ENCODE results near the gene SURF6.

The SURF6 gene

GRCh38 chr9:133357656-133358055 is 21.7 kb upstream of the SURF6 start:
- Histone ChIP-seq H3K9ac (ENCODE audit: low read depth, low read length, poor library complexity) (peak overlapping the region; percentile 9), H3K4ac (ENCODE audit: low read length) (no peak overlapping the region), H3K36me3 (replicated peaks in 1 of 2; ENCODE audit: control insufficient read depth in 2 of 2, insufficient read depth in 2 of 2, low read length in 2 of 2) (peaks cover 28 to 71% of the 10 kb centered on the region in 2 donors), H3K27ac (replicated peaks; ENCODE audit: low read length) (no peak overlapping the region), H2BK12ac (ENCODE audit: low read length) (no peak overlapping the region), H4K8ac (ENCODE audit: low read depth, low read length) (no peak overlapping the region), H3K79me1 (ENCODE audit: low read depth, low read length) (peaks cover 16% of the 10 kb centered on the region), H2BK5ac (ENCODE audit: low read length) (no peak overlapping the region), H3K4me1 (ENCODE audit: control insufficient read depth in 2 of 2, insufficient read depth in 1 of 2, low read depth in 1 of 2, low read length in 2 of 2) (peaks cover 4 to 10% of the 10 kb centered on the region in 2 donors), H2AFZ (ENCODE audit: low read length) (no peak overlapping the region), H3K14ac (ENCODE audit: low read length) (no peak overlapping the region), H4K91ac (ENCODE audit: low read depth, low read length, poor library complexity) (no peak overlapping the region), H2BK120ac (ENCODE audit: low read depth, low read length) (no peak overlapping the region), H3K4me3 (ENCODE audit: low read length in 2 of 2) (peak overlapping the region; percentile 12 to 88), H3K4me2 (ENCODE audit: insufficient read depth, low read length, poor library complexity, severe bottlenecking) (no peak overlapping the region), H2BK15ac (ENCODE audit: low read length) (no peak overlapping the region), H2AK5ac (ENCODE audit: low read depth, low read length) (no peak overlapping the region), H3K18ac (ENCODE audit: low read length) (no peak overlapping the region), H3K9me3 (replicated peaks in 1 of 2; ENCODE audit: control insufficient read depth in 2 of 2, insufficient read depth in 1 of 2, low read depth in 1 of 2, low read length in 2 of 2) (no peaks in the 10 kb centered on the region), H3K23ac (ENCODE audit: low read depth, low read length, poor library complexity) (no peak overlapping the region), H3K27me3 (ENCODE audit: control insufficient read depth in 3 of 3, insufficient read depth in 3 of 3, low read depth in 1 of 3, low read length in 3 of 3) (no peaks in the 10 kb centered on the region)
- no CpG with 5 or more reads among the region's 14 CpGs for WGBS, 2 donors (ENCODE audit: extremely low coverage in 2 of 2, insufficient read length in 2 of 2, insufficient replicate concordance in 1 of 2)
- DNase-seq (ENCODE audit: low spot score) = no peak

GRCh38 chr9:133356391-133357091 is 20.6 kb upstream of the SURF6 start, which contains the start of the genes SURF1 and SURF2:
SURF1 (minus strand) TSS chr9:133356487; CDS start chr9:133356453, 34 bp downstream.
SURF2 (plus strand) TSS chr9:133356550; CDS start chr9:133356593, 43 bp downstream.
- peak within 1 kb of the TSS; percentile 84 for H2AK5ac ChIP-seq (ENCODE audit: low read depth, low read length)

GRCh38 chr9:133355881-133356357 is 19.9 kb upstream of the SURF6 start:
- Histone ChIP-seq H3K4me3 (ENCODE audit: low read length in 2 of 2) (peak overlapping the region; percentile 88 to 90), H3K9me3 (replicated peaks in 1 of 2; ENCODE audit: control insufficient read depth in 2 of 2, insufficient read depth in 1 of 2, low read depth in 1 of 2, low read length in 2 of 2) (peaks cover 0 to 5% of the 10 kb centered on the region in 2 donors), H2BK12ac (ENCODE audit: low read length) (no peak overlapping the region), H3K9ac (ENCODE audit: low read depth, low read length, poor library complexity) (peak overlapping the region; percentile 78), H3K4me1 (ENCODE audit: control insufficient read depth in 2 of 2, insufficient read depth in 1 of 2, low read depth in 1 of 2, low read length in 2 of 2) (peaks cover 4 to 10% of the 10 kb centered on the region in 2 donors), H4K8ac (ENCODE audit: low read depth, low read length) (peak overlapping the region; percentile 70), H3K4me2 (ENCODE audit: insufficient read depth, low read length, poor library complexity, severe bottlenecking) (peak overlapping the region; percentile 95), H2BK15ac (ENCODE audit: low read length) (no peak overlapping the region), H2AK5ac (ENCODE audit: low read depth, low read length) (peak overlapping the region; percentile 73), H2BK120ac (ENCODE audit: low read depth, low read length) (no peak overlapping the region), H3K79me1 (ENCODE audit: low read depth, low read length) (peaks cover 16% of the 10 kb centered on the region), H3K27me3 (ENCODE audit: control insufficient read depth in 3 of 3, insufficient read depth in 3 of 3, low read depth in 1 of 3, low read length in 3 of 3) (no peaks in the 10 kb centered on the region), H3K18ac (ENCODE audit: low read length) (peak overlapping the region; percentile 67), H4K91ac (ENCODE audit: low read depth, low read length, poor library complexity) (no peak overlapping the region), H2AFZ (ENCODE audit: low read length) (peak overlapping the region; percentile 97), H3K36me3 (replicated peaks in 1 of 2; ENCODE audit: control insufficient read depth in 2 of 2, insufficient read depth in 2 of 2, low read length in 2 of 2) (peaks cover 36 to 71% of the 10 kb centered on the region in 2 donors), H2BK5ac (ENCODE audit: low read length) (no peak overlapping the region), H3K4ac (ENCODE audit: low read length) (no peak overlapping the region), H3K23ac (ENCODE audit: low read depth, low read length, poor library complexity) (no peak overlapping the region), H3K27ac (replicated peaks; ENCODE audit: low read length) (no peak overlapping the region), H3K14ac (ENCODE audit: low read length) (no peak overlapping the region)
- WGBS, 2 donors (ENCODE audit: extremely low coverage in 2 of 2, insufficient read length in 2 of 2, insufficient replicate concordance in 1 of 2) = no CpG with 5 or more reads among the region's 31 CpGs
- DNase-seq (ENCODE audit: low spot score) = no peak

More at GRCh38 chr9:133356391-133357091, 20.6 kb upstream of the SURF6 start, which contains the start of the genes SURF1 and SURF2:
- H3K9ac ChIP-seq (ENCODE audit: low read depth, low read length, poor library complexity) = peak within 1 kb of the TSS; percentile 98
- no peak within 1 kb of the TSS for H3K27ac ChIP-seq (replicated peaks; ENCODE audit: low read length)
- peaks cover 16% of the 10 kb centered on the region for H3K79me1 ChIP-seq (ENCODE audit: low read depth, low read length)
- peaks cover 4 to 10% of the 10 kb centered on the region in 2 donors for H3K4me1 ChIP-seq (ENCODE audit: control insufficient read depth in 2 of 2, insufficient read depth in 1 of 2, low read depth in 1 of 2, low read length in 2 of 2)
- no peak within 1 kb of the TSS for H2BK12ac ChIP-seq (ENCODE audit: low read length)
- no CpG with 5 or more reads among the region's 78 CpGs for WGBS, 2 donors (ENCODE audit: extremely low coverage in 2 of 2, insufficient read length in 2 of 2, insufficient replicate concordance in 1 of 2)
- DNase-seq (ENCODE audit: low spot score) = peak; percentile 80
- peak within 1 kb of the TSS; percentile 70 for H4K8ac ChIP-seq (ENCODE audit: low read depth, low read length)
- peak within 1 kb of the TSS; percentile 95 for H3K4me2 ChIP-seq (ENCODE audit: insufficient read depth, low read length, poor library complexity, severe bottlenecking)
- H3K14ac ChIP-seq (ENCODE audit: low read length) = no peak within 1 kb of the TSS
- H3K18ac ChIP-seq (ENCODE audit: low read length) = peak within 1 kb of the TSS; percentile 98
- no peak within 1 kb of the TSS for H4K91ac ChIP-seq (ENCODE audit: low read depth, low read length, poor library complexity)
- peak within 1 kb of the TSS; percentile 97 for H2AFZ ChIP-seq (ENCODE audit: low read length)
- peaks cover 33 to 71% of the 10 kb centered on the region in 2 donors for H3K36me3 ChIP-seq (replicated peaks in 1 of 2; ENCODE audit: control insufficient read depth in 2 of 2, insufficient read depth in 2 of 2, low read length in 2 of 2)
- H3K23ac ChIP-seq (ENCODE audit: low read depth, low read length, poor library complexity) = peak within 1 kb of the TSS; percentile 90
- peak within 1 kb of the TSS; percentile 88 to 90 for H3K4me3 ChIP-seq (ENCODE audit: low read length in 2 of 2)
- peak within 1 kb of the TSS; percentile 45 for H2BK5ac ChIP-seq (ENCODE audit: low read length)
- no peak within 1 kb of the TSS for H2BK120ac ChIP-seq (ENCODE audit: low read depth, low read length)
- peaks cover 0 to 5% of the 10 kb centered on the region in 2 donors for H3K9me3 ChIP-seq (replicated peaks in 1 of 2; ENCODE audit: control insufficient read depth in 2 of 2, insufficient read depth in 1 of 2, low read depth in 1 of 2, low read length in 2 of 2)
- H3K27me3 ChIP-seq (ENCODE audit: control insufficient read depth in 3 of 3, insufficient read depth in 3 of 3, low read depth in 1 of 3, low read length in 3 of 3) = no peaks in the 10 kb centered on the region
- H2BK15ac ChIP-seq (ENCODE audit: low read length) = no peak within 1 kb of the TSS
- no peak within 1 kb of the TSS for H3K4ac ChIP-seq (ENCODE audit: low read length)

GRCh38 chr9:133354766-133355165 is 18.8 kb upstream of the SURF6 start:
- WGBS, 2 donors (ENCODE audit: extremely low coverage in 2 of 2, insufficient read length in 2 of 2, insufficient replicate concordance in 1 of 2) = no CpG with 5 or more reads among the region's 7 CpGs

More at GRCh38 chr9:133354766-133355165, 18.8 kb upstream of the SURF6 start:
- H2BK120ac ChIP-seq (ENCODE audit: low read depth, low read length) = no peak overlapping the region
- no peak overlapping the region for H3K18ac ChIP-seq (ENCODE audit: low read length)
- H3K4me3 ChIP-seq (ENCODE audit: low read length in 2 of 2) = peak overlapping the region; percentile 7 to 88
- H2AFZ ChIP-seq (ENCODE audit: low read length) = no peak overlapping the region
- no peak overlapping the region for H4K91ac ChIP-seq (ENCODE audit: low read depth, low read length, poor library complexity)
- H3K23ac ChIP-seq (ENCODE audit: low read depth, low read length, poor library complexity) = peak overlapping the region; percentile 65
- no peak overlapping the region for H2BK15ac ChIP-seq (ENCODE audit: low read length)
- DNase-seq (ENCODE audit: low spot score) = no peak
- H2BK12ac ChIP-seq (ENCODE audit: low read length) = no peak overlapping the region
- H3K4me2 ChIP-seq (ENCODE audit: insufficient read depth, low read length, poor library complexity, severe bottlenecking) = no peak overlapping the region
- no peak overlapping the region for H3K9ac ChIP-seq (ENCODE audit: low read depth, low read length, poor library complexity)
- no peak overlapping the region for H2BK5ac ChIP-seq (ENCODE audit: low read length)
- H3K27ac ChIP-seq (replicated peaks; ENCODE audit: low read length) = no peak overlapping the region
- H3K27me3 ChIP-seq (ENCODE audit: control insufficient read depth in 3 of 3, insufficient read depth in 3 of 3, low read depth in 1 of 3, low read length in 3 of 3) = no peaks in the 10 kb centered on the region
- peaks cover 39 to 71% of the 10 kb centered on the region in 2 donors for H3K36me3 ChIP-seq (replicated peaks in 1 of 2; ENCODE audit: control insufficient read depth in 2 of 2, insufficient read depth in 2 of 2, low read length in 2 of 2)
- peaks cover 0 to 5% of the 10 kb centered on the region in 2 donors for H3K9me3 ChIP-seq (replicated peaks in 1 of 2; ENCODE audit: control insufficient read depth in 2 of 2, insufficient read depth in 1 of 2, low read depth in 1 of 2, low read length in 2 of 2)
- H3K79me1 ChIP-seq (ENCODE audit: low read depth, low read length) = peaks cover 16% of the 10 kb centered on the region
- H3K4me1 ChIP-seq (ENCODE audit: control insufficient read depth in 2 of 2, insufficient read depth in 1 of 2, low read depth in 1 of 2, low read length in 2 of 2) = peaks cover 4 to 11% of the 10 kb centered on the region in 2 donors
- no peak overlapping the region for H3K14ac ChIP-seq (ENCODE audit: low read length)
- H4K8ac ChIP-seq (ENCODE audit: low read depth, low read length) = no peak overlapping the region
- no peak overlapping the region for H2AK5ac ChIP-seq (ENCODE audit: low read depth, low read length)
- no peak overlapping the region for H3K4ac ChIP-seq (ENCODE audit: low read length)

Measured in neuronal stem cell (in vitro differentiated cells).